ENCODE results near the gene RDH5. TPM values are rescaled to one million over a fixed set of nuclear protein-coding genes. Genes with fewer than 3 reads are reported as not detected.
A peak's percentile ranks its signal among the peaks of the same experiment; 100 is the strongest.

Gene RDH5
- total and polyA plus RNA-seq, 8 donors = 1.3 to 12.6 (median 3.4) TPM

- Histone ChIP-seq H3K36me3 (no peaks in the 10 kb centered on the region), H3K27ac (no peak overlapping the region), H3K4me1 (peaks cover 0 to 6% (median 0%) of the 10 kb centered on the region in 3 donors), H3K27me3 (no peaks in the 10 kb centered on the region), H3K9me3 (no peaks in the 10 kb centered on the region), H3K4me3 (no peak overlapping the region)
- intact Hi-C loops (cut with DNase I) = no loop called here
- WGBS, 2 donors = 87 to 95% methylated on average over 20 of the region's 20 CpGs
- DNase-seq = no peak
- no peak for ATAC-seq
- no peak for FAIRE-seq
- TF ChIP-seq CTCF (IDR thresholded peaks at IDR 0.05) = no peak
These were observed 35.3 kb upstream of the RDH5 start for GRCh38 chr12:55684761-55685370.

- DNase-seq (peak in 1 of 6 donors; percentile 15), ATAC-seq (no peak), FAIRE-seq (no peak)
- H3K4me3 ChIP-seq = no peak overlapping the region
- 84 to 92% methylated on average over 5 of the region's 5 CpGs for WGBS, 2 donors
- H3K9me3 ChIP-seq = no peaks in the 10 kb centered on the region
- peaks cover 0 to 6% (median 0%) of the 10 kb centered on the region in 3 donors for H3K4me1 ChIP-seq
- no peak overlapping the region for H3K27ac ChIP-seq
- intact Hi-C loops (cut with DNase I) = no loop called here
- H3K27me3 ChIP-seq = no peaks in the 10 kb centered on the region
- H3K36me3 ChIP-seq = no peaks in the 10 kb centered on the region
- TF ChIP-seq CTCF (IDR thresholded peaks at IDR 0.05) = no peak
These were observed 34.5 kb upstream of the RDH5 start for GRCh38 chr12:55685671-55686070.

GRCh38 chr12:55686366-55687010, 33.7 kb upstream of the RDH5 start:
- Histone ChIP-seq H3K4me1 (peaks cover 0 to 6% (median 0%) of the 10 kb centered on the region in 3 donors), H3K4me3 (no peak overlapping the region), H3K27ac (no peak overlapping the region), H3K36me3 (no peaks in the 10 kb centered on the region), H3K9me3 (no peaks in the 10 kb centered on the region), H3K27me3 (no peaks in the 10 kb centered on the region)
- TF ChIP-seq CTCF (IDR thresholded peaks at IDR 0.05) = no peak
- 79 to 84% methylated on average over 9 of the region's 9 CpGs for WGBS, 2 donors
- intact Hi-C loops (cut with DNase I) = no loop called here
- ATAC-seq = no peak
- peak in 1 of 6 donors; percentile 17 for DNase-seq
- FAIRE-seq = no peak

- ATAC-seq (no peak), DNase-seq (peak in 1 of 6 donors; percentile 26), FAIRE-seq (no peak)
- Histone ChIP-seq H3K4me1 (no peaks in the 10 kb centered on the region), H3K4me3 (no peak overlapping the region), H3K9me3 (no peaks in the 10 kb centered on the region), H3K36me3 (no peaks in the 10 kb centered on the region), H3K27me3 (no peaks in the 10 kb centered on the region), H3K27ac (no peak overlapping the region)
- intact Hi-C loops (cut with DNase I) = no loop called here
- no peak for TF ChIP-seq CTCF (IDR thresholded peaks at IDR 0.05)
These were observed 32.4 kb upstream of the RDH5 start for GRCh38 chr12:55687746-55688145.

All from pancreas (tissue), 10 donors.